K562 (cell line): ENCODE data around the gene ZSCAN12. TPM values are rescaled to one million over a fixed set of nuclear protein-coding genes. Genes with fewer than 3 reads are reported as not detected.

ENCODE experiments used
- ARID1B ChIP-seq: fragments of 450-650 bp; IDR thresholded peaks from 2 replicates; pipeline ENCODE4 v1.6.1; 2016; ENCODE audit warnings: antibody characterized with exemption, mild to moderate bottlenecking, inconsistent platforms
- CHAMP1 ChIP-seq: fragments of 450-650 bp; IDR thresholded peaks from 2 replicates; pipeline ENCODE4 v1.6.1; 2016; ENCODE audit warnings: mild to moderate bottlenecking
- CREB1 ChIP-seq, 2 experiments: sonication (generic) in 1 of 2; formaldehyde crosslinking in 1 of 2; IDR thresholded peaks; 2 replicates each; pipeline versions ENCODE4 v1.6.1 to v1.8.0; 2012 to 2022; ENCODE audit warnings: inconsistent platforms in 1 of 2, mild to moderate bottlenecking in 1 of 2, missing genetic modification reagents in 1 of 2, moderate library complexity in 1 of 2
- CTBP1 ChIP-seq: fragments of 450-650 bp; IDR thresholded peaks from 2 replicates; pipeline ENCODE4 v1.6.1; 2016; ENCODE audit warnings: borderline replicate concordance
- DMBX1 ChIP-seq: fragments of 250-450 bp; sonication (Bioruptor Pico); IDR thresholded peaks from 2 replicates; pipeline ENCODE4 v1.8.0; 2022; ENCODE audit warnings: inconsistent platforms, mild to moderate bottlenecking, moderate library complexity, borderline replicate concordance
- DPF2 ChIP-seq: fragments of 450-650 bp; IDR thresholded peaks from 2 replicates; pipeline ENCODE4 v1.6.1; 2016
- E2F3 ChIP-seq: fragments of 250-450 bp; sonication (Bioruptor Pico); IDR thresholded peaks from 2 replicates; pipeline ENCODE4 v1.4.0; 2020; ENCODE audit warnings: mild to moderate bottlenecking
- KDM1A ChIP-seq, 2 experiments: fragments of 450-650 bp; IDR thresholded peaks; 2 replicates each; pipeline ENCODE4 v1.6.1; 2016; ENCODE audit warnings: mild to moderate bottlenecking in 2 of 2
- MIER1 ChIP-seq: fragments of 450-650 bp; IDR thresholded peaks from 2 replicates; pipeline ENCODE4 v1.6.1; 2016; ENCODE audit warnings: antibody characterized with exemption, mild to moderate bottlenecking, low read depth
- MTA1 ChIP-seq: fragments of 450-650 bp; IDR thresholded peaks from 2 replicates; pipeline ENCODE4 v1.6.1; 2017; ENCODE audit warnings: borderline replicate concordance
- SREBF1 ChIP-seq: fragments of 150-350 bp; IDR thresholded peaks from 2 replicates; pipeline ENCODE4 v1.6.1; 2014; ENCODE audit warnings: antibody characterized with exemption, low read depth, low read length, borderline replicate concordance
- TRIM24 ChIP-seq, 2 experiments: fragments of 450-650 bp; IDR thresholded peaks; 2 replicates each; pipeline ENCODE4 v1.6.1; 2016
- ZBTB40 ChIP-seq, 2 experiments: fragments of 450-650 bp in 1 of 2; sonication (generic) in 1 of 2; formaldehyde crosslinking in 1 of 2; IDR thresholded peaks; 2 replicates each; pipeline versions ENCODE4 v1.7.1 to v1.9.0; 2016 to 2022; ENCODE audit warnings: inconsistent platforms in 1 of 2, mild to moderate bottlenecking in 1 of 2, missing genetic modification reagents in 1 of 2
- ZNF239 ChIP-seq: fragments of 250-450 bp; sonication (Bioruptor Pico); IDR thresholded peaks from 2 replicates; pipeline ENCODE4 v1.4.0; 2020; ENCODE audit warnings: mild to moderate bottlenecking
- ZNF280B ChIP-seq: fragments of 250-450 bp; sonication (Bioruptor Pico); IDR thresholded peaks from 2 replicates; pipeline ENCODE4 v1.5.1; 2021; ENCODE audit warnings: mild to moderate bottlenecking
- ZNF583 ChIP-seq: fragments of 250-450 bp; sonication (Bioruptor Pico); IDR thresholded peaks from 2 replicates; pipeline ENCODE4 v1.4.0; 2020
- ZNF707 ChIP-seq: fragments of 250-450 bp; sonication (Bioruptor Pico); conservative IDR thresholded peaks from 2 replicates; pipeline ENCODE4 v1.8.0; 2022; ENCODE audit warnings: inconsistent platforms, mild to moderate bottlenecking, moderate library complexity
- polyA plus RNA-seq, 8 experiments: library from polyadenylated mRNA; depleted of rRNA in 4 of 8; stranded (reverse) in 5 of 8; unstranded in 3 of 8; fragments of >200 nt; fragmentation: Nextera tagmentation in 2 of 8; fragmentation: Illumina TruSeq in 1 of 8; extraction: Ambion mirVana in 2 of 8; extraction: Trizol in 1 of 8; gene quantifications; 2 replicates each; pipeline versions ENCODE4 v1.2.1 to v1.2.3, GENCODE V29; 2011 to 2014; ENCODE audit warnings: inconsistent platforms in 1 of 8, missing spikeins in 1 of 8
- total RNA-seq, 7 experiments: library from RNA; depleted of rRNA in 6 of 7; stranded (reverse); fragments of >200 nt in 6 of 7; fragmentation: Illumina TruSeq in 2 of 7; extraction: Trizol in 2 of 7; gene quantifications; 2 replicates each; pipeline versions ENCODE4 v1.2.1 to v1.2.3, GENCODE V29; 2011 to 2021; ENCODE audit warnings: low replicate concordance in 1 of 7

Gene ZSCAN12
- total and polyA plus RNA-seq, 9 of the 15 experiments (the other 6 are each of a cell fraction or from before 2014, with no cell fraction given): 2.5 to 19.6 (median 12.5) TPM

GRCh38 chr6:28347119-28347518, 52.4 kb downstream of the ZSCAN12 start (continued):
- peak; percentile 15 to 53; a peak in 2 of 4 replicates for TF ChIP-seq KDM1A (IDR thresholded peaks at IDR 0.05)
- no peak for TF ChIP-seq ZNF707 (CRISPR knock-in tag)
- peak; percentile 53; the same call in 1 of the 2 replicates for TF ChIP-seq MTA1
- TF ChIP-seq TRIM24 (IDR thresholded peaks at IDR 0.05): peak; percentile 31 to 32; a peak in 2 of 4 replicates
- peak; percentile 40; the same call in 1 of the 2 replicates for TF ChIP-seq CTBP1
- TF ChIP-seq CREB1 (IDR thresholded peaks at IDR 0.05): no peak
- TF ChIP-seq CREB1 (CRISPR knock-in tag; IDR thresholded peaks at IDR 0.05): no peak
- TF ChIP-seq DPF2: 0 out of 2 replicates have a peak, but pooled peaks have one; percentile 38
- TF ChIP-seq CHAMP1: no peak
- TF ChIP-seq ZNF280B: no peak
- TF ChIP-seq ZNF583 (CRISPR knock-in tag): no peak
- no peak for TF ChIP-seq SREBF1
- no peak for TF ChIP-seq MIER1
- TF ChIP-seq ARID1B: peak; percentile 42; the same call in 1 of the 2 replicates
- no peak for TF ChIP-seq E2F3
- TF ChIP-seq ZBTB40 (IDR thresholded peaks at IDR 0.05): peak; percentile 34; the same call in 1 of the 2 replicates
- TF ChIP-seq ZBTB40 (CRISPR knock-in tag; IDR thresholded peaks at IDR 0.05): no peak
- TF ChIP-seq DMBX1 (CRISPR knock-in tag): peak; percentile 23; the same call in 1 of the 2 replicates
- TF ChIP-seq ZNF239 (CRISPR knock-in tag): no peak
